ENCODE measurements around the gene TMEM219.
A peak's percentile ranks its signal among the peaks of the same experiment; 100 is the strongest.

DNA sequence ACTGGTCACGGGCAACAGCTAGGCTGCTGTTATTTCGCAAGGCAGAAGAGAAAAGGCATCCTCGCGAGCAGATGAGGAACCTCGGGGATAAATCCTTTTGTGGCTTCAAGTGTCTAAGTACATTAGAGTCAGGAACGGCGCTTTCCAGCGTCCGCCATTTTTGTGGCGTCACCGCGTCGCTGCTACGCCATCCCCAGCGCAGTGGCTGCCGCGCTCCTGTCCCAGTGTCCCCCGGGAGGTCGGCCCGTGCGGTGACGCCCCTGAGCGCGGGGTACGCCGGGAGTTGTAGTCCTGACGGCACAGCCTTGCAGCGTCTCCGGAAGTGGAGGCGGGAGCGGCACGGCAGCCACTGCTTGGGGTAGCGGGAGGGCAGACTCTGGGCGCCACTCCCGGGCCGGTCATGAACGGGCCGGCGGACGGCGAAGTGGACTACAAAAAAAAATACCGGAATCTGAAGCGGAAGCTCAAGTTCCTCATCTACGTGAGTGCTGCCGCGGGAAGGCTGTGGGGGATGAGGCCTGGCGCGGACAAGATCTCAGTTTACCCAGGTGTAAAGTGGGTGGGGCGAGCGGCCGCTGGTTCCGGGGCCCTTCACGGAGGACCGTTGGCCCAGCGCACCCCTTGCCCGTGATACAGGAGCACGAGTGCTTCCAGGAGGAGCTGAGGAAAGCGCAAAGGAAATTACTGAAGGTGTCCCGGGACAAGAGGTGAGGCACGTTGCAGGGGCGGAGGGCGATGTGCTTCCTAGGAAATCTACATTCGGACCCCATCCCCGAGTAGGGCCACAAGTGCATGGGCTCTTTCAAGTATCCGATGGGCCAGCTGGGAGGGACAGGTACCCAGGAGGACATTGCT lies 34.3 kb downstream of the TMEM219 start, which contains the start of gene INO80E:
- TF ChIP-seq POLR2A (IDR thresholded peaks at IDR 0.05), result peak; percentile 64 to 71
- TF ChIP-seq, protein P1, sequence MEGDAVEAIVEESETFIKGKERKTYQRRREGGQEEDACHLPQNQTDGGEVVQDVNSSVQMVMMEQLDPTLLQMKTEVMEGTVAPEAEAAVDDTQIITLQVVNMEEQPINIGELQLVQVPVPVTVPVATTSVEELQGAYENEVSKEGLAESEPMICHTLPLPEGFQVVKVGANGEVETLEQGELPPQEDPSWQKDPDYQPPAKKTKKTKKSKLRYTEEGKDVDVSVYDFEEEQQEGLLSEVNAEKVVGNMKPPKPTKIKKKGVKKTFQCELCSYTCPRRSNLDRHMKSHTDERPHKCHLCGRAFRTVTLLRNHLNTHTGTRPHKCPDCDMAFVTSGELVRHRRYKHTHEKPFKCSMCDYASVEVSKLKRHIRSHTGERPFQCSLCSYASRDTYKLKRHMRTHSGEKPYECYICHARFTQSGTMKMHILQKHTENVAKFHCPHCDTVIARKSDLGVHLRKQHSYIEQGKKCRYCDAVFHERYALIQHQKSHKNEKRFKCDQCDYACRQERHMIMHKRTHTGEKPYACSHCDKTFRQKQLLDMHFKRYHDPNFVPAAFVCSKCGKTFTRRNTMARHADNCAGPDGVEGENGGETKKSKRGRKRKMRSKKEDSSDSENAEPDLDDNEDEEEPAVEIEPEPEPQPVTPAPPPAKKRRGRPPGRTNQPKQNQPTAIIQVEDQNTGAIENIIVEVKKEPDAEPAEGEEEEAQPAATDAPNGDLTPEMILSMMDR (IDR thresholded peaks at IDR 0.05 in 4 of 5, conservative IDR thresholded peaks at IDR 0.05 in 1 of 5), result peak in 1 of 5 experiments; percentile 10
